Stimulated activated CD4-positive, alpha-beta T cell treated with anti-CD3 and anti-CD28 coated beads, Interleukin-12 subunit alpha, Interleukin-12 subunit beta, amount 100 ng/mL, for 48 hours (primary cell): ENCODE data around the gene CREB3L1.

Experiments
- DNase-seq, 3 donors: peaks; one replicate each; pipeline ENCODE4 v3.0.0-alpha.2; 2020; ENCODE audit warnings: low read depth in 2 of 3, low spot score in 1 of 3

CREB3L1 gene

DNA sequence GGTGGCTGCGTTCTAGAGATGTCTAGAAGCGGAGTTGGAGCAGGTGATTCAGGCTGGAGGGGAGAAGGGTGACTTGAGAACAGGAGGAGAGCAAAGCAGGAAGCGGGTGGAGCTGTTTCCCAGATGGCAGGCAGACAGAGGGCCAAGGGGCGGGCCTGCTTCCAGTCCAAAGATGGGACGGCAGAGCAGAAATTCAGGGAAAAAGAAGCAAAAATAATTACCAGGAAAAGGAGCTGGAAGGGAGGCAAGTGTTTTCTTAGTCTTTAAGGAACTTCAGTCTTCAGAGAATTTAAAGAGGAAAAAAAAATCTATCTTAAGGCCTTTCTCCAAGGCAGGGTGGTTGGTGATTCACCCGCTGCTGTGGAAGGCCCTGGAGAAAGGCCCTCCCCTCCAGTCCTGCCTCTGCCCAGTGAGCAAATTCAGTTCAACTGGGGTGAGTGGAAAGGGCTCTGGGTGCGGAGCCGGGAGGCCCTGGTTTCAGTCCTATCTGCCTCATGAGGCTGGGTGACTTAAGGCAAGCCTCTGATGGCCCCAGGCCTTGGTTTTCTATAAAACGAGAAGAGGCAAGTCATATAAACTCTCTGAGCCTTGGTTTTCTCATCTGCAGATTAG, 4.5 kb upstream of the CREB3L1 start:
- no peak for DNase-seq

DNA sequence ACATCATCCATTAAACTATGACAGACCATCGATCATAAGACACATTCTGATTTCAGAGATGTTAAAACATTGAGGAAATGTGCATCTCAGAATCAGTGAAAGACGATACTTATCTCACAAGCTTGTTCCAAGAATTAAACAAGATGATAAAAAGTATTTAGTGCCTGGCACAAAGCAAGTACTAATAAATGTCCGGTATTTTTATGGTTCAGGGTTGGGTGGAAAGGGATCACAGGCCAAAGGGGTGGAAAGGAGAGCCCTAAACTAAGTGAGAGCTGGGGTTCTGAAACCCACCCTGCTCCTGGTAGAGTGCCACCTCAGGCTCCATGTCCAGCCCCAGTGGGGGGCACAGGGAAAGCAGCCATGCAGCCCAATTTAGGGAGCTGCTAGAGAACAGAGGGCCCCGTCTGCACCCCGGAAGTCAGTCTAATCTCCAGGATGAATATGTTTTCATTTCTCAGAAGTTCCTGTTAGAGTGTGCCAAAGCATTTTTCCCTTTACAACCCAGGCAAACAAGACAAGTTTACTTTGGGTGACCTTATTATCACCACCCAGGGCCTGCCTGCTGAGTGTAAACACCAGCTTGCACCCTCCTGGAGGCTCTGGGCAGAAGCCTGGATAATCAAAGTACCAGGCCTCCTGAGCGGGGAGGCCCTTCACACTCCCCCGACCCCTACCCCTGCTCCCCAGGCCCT, 3.8 kb upstream of the CREB3L1 start:
- no peak for DNase-seq

DNA sequence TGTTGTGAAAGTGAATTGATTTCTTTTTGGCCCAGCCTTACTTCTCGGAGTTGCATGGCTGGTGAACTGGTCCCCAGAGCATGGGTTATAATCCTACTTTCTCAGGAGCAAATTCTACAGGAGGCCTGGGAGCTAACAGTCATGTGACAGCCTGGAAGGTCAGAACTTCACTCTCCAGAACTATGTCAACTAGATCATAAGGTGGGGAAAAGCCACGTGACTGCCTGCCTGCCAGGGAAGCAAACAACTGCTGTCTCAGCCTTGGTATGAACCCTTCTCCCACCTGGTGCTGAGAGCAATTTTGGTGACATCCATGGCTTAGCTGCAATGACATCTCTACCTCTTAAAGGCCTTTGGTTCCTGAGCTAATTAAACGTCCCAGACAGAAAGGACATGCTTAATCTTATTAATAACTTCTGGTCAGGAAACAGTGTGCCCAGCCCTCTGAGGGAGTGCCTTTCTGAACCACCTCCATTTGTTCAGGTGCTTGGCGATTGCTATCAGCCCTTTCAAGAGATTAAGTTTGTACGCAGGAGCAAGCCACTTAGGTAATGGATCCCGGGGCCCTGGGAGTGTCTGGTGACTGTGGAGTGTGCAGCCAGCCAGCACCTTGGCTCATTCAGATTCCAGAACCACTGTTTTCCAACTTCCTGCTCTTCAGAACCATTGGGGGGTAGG, 1.4 kb upstream of the CREB3L1 start:
- no peak for DNase-seq

DNA sequence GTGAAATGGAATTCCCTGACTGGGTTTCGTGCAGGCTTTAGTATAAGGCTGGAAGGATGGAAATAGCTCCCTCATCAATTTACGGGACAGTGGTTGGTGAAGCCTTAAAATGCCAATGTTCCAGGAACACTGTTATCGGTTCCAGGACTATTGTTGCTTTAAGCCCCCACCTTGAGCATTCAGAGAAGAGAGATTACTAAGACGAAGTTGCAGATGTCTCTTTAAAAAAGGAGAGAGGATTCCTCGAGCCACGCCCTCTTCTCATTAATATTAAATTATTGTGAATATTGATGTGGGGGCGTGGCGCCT, 195 bp upstream of the CREB3L1 start:
- no peak for DNase-seq

DNA sequence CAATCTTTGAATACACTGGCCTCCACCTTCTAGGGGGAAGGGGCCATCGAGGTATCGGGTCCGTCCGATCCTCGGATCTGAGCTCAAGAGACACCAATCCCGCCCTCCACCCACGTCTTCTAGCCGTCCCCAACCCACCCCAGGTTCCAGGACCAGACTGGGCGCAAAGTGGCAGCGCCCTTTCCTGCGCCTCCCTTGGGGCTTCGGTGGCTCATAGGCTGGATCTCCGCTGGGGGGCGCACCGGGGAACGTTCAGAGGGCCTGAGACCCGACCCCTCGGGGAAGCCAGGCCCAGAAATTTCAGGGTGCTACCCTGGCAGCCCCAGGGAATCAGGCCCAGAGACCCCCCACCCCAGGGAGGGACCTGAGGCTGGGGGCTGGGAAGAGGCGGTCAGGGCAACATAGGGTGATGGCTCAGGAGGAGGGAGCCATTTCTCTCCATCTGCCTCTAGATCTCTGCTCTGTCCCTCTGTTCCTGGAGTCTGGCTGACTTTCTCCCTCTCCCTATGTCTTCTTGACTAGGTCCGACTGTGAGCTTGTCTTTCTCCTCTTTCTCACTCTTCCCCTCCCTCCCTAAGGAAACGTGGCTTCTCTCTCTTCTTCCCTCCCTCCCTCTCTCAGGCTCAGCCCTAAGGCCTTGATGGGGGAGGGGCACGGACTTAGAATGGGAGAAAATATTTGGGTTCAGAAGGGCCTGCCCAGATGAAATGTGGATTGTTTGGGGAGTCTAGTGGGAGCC, 1.1 kb downstream of the CREB3L1 start:
- peak in 2 of 3 donors; percentile 16 to 40 for DNase-seq

DNA sequence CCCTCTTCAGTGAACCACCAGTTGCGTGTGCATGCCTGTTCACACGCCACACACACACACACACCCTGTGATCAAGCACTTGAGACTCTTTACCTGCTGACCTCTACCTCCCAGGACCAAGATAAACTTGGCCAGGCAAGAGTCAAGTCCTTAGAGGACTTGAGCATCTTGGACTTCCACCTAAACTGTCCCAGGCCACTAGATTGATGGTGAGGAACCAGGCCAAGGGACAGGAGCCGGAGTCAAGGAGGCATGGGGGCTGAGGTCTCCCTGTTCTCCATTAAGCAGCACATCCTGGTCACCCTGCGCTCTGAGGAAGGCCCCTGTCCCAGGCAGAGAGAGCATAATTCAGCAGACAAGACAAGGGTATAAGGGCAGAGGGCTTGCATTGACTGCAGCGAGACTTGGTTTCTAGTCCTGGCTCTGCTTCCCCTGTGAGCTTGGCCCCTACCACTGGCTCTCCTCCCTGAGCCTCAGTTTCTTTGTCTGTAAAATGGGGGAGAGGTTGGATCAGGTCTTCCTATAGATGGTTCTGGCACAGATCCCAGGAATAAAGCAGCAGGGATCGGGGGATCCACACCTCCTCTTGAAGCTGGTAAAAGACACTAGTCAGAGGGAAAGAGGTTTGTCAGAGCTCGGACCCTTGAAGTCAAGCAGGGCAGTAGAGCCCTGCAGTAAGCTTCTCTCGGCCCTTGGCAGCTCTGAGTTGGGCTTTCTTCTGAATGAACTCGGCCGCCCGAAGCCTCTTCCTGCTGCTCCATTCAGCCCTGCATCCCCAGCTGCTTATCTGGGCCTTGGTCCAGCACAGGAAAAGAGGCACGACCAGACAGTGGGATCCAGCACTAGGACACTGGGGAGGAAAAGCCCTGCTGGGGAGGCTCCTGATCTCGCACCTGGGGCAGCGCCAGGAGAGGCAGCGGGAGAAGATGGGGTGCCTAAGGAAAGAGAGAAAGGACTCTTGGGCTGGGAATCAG, 2.0 kb downstream of the CREB3L1 start:
- no peak for DNase-seq

DNA sequence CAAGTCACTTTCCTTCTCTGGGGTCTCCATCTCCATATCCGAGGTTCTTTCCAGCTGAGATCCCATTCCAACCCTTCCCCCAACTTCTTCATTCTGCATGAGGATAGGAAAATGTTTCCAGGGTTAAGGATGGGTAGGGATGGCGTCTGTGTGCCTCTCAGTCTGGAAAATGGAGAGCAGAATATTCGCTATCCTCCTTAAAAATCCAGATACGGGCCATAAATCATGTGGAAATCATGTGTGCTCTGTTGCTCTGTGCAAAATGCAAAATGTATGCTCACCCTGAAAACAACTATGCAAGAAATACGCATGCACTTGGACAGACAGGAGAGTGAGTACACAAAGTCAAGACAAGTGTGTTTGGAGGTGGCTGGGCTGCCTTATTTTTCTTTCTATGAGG, 3.2 kb downstream of the CREB3L1 start:
- no peak for DNase-seq

DNA sequence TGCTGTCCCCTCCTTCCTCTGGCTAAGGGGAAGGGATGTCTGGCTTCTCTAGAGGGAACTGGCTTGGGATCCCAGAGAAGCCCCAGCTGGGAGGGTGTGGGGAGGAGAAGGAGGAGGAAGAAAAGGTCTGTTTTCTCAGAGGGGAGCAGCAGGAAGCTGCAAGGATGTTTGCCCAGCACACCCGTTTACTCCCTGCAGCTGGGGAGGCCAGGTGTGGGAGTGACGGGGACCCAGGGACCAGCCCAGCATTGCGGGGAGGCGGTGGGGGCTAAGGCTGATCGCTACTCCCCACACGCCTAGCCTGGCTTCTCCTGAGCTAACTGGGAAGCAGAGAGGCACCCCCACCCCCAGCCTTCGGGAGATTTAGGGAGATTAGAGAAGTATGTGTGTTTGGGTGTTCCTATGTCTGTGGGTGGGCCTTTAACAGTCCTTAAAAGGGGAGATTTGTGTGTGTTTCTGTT, 3.9 kb downstream of the CREB3L1 start:
- DNase-seq: no peak

DNA sequence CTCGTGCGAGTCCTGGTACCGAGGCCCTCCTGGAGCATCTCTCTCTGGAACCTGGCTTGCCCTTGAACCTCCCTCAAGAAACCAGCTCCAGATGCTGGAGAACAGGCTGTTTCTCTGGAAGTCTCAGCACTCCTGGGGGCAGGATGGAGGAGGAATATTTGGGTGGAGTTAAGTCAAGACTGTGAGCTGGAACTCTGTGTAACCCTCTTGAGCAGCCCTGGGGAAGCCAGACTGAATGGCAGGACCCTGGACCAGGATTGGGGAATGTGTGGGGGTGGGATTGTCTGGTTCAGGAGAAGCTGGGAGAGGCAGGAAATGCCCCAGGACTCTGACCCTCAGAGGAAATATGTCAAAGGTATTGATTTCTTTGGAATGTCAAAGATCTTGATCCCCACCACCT, 7.7 kb downstream of the CREB3L1 start:
- DNase-seq: no peak

DNA sequence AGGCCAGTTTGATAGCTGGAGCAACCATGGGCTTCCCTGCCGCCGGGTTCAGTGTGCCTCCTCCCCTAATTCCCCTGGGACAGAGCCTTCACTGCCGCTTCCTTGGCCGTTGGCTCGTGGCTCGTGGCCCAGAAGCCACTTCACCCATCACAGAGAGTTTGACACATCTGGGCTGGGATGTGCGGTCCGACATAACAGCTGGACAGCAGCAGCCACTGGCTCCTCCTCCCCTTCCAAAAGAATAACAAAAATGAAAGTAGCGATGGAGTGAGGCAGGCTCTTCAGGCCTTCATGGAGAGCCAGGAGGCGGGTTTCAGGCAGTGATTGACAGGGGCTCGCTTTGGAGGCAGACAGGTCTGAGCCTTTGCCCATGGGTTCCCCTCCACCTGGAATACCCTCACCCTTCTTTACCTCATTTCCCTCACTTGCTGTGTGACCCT, 8.2 kb downstream of the CREB3L1 start:
- no peak for DNase-seq

DNA sequence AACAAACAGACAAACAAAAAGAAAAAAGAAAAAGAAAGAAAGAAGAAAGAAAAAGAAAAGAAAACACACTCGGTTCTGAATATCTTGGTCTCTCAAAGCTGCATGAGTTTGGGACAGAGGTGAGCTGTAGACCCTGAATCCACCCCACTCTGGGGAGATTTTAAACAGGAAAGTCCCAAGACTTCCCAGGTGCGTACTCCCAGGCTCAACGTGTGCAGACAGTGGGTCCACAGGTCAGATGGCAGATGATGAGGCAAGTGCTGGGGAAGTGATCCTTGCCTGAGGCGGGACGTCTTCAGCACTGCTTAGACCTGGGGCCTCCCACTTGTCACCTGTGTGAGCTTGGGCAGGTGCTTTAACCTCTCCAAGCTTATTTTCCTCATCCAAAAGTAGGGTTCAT, 9.3 kb downstream of the CREB3L1 start:
- no peak for DNase-seq

DNA sequence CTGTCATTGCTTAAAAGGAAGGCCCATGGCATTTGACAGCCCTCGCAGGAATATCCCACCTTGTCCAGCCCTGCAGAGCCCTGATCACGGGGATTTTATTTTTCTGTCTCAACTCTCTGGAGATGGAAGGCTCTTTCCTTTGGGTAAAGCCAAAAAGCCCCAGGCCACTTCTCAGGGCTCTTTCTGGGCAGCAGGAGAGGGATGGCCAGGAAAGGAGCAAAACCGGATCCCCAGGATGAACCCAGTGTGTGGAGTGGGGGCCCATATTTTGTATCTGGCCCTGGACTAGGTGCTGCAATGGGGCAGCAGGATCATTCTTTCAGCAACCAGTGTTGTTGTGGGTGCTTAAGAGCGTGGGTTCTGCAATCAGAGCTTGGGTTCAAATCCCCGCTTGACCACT, 11.0 kb downstream of the CREB3L1 start:
- no peak for DNase-seq

DNA sequence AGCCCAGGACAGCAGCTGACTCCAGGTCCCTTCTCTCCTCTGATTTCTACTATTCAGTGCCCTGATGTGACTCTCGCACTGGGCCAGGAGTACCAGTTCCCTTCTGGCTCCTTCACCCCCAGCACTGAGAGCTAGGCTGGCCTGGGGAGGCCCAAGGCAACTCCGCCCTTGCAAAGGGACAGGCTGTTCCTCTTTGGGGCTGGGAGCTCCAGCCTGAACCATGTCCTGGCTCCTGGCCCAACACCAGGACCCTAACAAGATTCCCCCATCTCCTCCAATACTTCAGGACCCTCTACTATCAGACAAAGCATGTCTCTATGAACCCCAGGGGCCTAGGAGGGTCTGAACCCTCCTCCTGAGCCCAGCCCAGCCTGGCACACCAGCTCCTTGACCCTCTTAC, 12.5 kb downstream of the CREB3L1 start:
- no peak for DNase-seq

DNA sequence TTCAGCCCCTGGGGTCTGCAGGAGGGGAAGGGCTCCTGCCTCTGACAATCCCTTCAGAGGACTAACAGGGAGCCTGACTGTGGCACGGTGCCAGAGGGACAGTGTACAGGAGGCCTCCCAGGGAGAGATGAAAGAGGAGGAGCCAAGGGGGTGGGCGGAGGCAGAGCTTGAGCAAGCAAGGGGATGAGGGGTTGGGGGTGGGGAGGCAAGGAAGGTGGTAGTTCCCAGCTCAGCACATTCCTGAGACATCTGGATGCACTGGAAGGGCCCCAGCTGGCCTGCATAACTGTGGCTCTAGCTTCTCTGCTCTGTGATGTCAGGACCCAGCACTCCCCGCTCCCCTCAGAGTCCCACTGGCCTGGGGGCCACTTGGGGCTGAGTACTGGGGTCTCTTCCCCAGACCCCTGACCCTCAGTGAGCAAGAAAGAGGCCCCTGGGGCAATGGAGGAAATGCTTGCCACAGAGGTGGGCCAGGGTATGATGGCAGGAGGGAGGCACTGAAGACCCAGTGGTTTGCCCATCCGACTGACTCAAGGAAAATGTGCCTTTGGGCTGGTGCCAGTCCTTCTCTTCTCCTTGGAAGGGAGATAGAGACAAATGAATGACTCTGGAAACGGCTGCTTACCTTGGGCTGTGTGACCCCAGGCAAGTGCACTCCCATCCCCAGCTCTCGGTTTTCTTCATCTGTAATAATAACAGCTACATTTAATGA, 13.3 kb downstream of the CREB3L1 start:
- DNase-seq: no peak

DNA sequence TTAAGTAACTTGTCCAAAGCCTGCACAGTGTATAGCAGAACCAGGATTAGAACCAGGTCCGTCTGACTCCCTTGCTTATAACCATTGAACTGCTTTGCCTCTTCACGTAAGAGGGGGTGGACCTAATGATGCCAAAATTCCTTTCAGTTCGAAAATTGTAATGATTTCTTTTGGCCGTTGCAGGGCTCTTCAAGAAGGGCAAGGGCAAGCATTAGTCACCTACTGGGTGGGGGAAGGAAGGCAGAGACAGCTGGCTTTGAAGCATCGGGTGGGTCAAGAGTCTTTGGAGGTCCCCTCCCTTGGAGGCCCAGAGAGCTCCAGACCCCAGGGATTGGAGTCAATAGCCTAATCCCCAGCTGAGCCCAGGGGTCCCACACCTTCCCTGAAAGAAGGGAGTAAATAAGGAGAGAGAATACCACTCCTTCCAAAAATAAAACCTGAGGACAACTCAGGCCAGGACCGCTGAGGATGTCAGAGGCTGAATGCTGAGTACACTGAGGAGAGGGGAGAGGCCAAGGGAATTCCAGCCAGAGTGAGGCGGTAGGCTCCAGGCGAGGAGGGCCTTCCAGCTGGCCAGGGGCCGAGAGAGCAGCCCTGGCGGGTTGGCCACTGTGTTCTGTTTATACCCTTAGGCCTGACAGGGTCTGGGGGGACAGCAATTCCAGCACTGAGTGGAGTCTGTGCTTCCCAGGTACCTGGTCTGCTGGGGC, 14.1 kb downstream of the CREB3L1 start:
- no peak for DNase-seq

DNA sequence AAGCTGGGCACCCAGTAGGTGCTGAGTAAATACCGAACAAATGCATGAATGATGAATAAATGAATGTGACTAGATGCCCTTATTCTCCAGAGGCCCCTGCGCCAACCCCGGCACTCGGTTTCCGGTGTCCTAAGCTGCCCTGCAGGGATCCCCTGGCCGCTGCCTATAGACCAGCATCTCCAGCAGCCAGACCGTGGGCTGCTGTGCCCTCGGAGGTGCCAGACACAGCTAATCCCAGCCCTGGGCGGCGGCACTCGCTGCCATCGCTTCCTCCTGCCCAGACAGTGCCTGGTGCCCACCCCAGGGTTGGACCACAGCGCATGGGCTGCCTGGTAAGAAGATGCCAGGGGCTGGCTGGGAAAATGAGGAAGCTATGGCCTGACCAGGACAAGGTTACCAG, 15.6 kb downstream of the CREB3L1 start:
- no peak for DNase-seq

DNA sequence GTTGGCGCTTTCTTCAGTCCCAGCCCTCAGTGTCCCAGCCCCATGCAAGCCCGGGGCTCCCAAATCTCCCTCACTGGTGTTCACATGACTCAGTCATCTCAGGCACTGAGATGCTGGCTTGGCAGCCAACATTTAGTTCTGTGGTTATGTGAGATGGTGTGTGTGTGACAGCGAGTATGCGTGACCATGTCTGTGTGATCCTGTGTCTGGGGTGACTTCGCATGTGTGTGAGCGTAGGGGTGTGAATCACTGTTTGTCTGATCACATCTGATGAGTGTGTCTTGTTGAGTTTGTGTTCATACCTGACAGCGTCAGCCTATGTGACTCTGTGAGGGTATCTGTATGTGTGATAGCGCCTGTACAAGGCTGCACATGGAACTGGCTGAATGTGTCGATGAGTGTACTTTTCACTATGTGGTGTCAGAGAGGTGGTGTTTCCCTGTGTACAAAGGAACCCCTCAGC, 16.2 kb downstream of the CREB3L1 start:
- DNase-seq: no peak

DNA sequence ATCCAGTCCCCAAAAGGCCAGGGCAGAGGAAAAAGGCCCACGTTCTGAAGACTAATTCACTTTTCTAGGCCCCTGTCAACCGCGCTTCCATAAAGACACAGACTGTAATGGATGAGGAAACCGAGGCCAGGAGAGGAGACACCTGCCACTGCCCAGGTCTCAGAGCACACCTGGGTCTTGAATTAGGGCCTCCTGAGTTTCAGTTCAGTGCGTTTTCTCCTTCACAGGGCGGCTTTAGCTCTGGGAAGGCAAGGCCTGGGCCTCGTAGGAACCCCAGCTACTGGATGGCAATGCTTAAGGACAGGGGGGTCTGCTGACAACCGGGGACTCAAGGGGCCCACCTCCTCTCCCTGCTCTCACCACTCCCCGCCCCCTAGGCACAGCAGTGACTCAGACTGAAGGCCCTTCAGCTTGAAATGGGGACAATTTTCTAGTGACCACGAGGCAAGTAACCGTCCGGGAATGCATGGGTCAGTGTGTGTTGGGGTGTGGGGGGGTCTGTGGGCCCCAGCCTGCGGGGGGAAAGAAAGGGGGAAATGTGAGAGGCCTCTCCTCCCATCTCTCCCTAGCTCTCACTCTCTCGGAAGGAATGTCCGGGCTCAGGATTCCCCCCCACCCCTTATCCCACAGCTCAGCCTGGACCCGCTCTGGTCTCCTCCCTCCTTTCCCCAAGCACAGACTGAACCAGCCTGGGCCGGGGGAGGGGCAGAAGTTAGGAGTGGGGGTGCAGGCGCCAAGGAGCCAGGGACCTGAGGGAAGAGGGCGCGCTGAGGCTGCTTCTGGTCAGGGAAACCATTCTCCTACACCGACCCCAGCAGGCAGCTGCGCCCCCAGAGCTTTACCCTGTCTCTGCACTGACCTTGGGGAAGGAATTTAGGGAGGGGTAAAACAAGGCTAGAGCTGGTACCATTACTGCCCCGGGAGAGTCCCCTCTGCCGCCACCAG, 17.2 kb downstream of the CREB3L1 start:
- DNase-seq: no peak
